GM19238 (cell line): ENCODE measurements around the gene CSF1R.

ENCODE experiments used
- DNase-seq: peaks from one replicate; pipeline ENCODE4 v3.0.0; 2011; ENCODE audit warnings: low spot score; ENCODE audit not compliant: insufficient read length

Gene CSF1R

DNA sequence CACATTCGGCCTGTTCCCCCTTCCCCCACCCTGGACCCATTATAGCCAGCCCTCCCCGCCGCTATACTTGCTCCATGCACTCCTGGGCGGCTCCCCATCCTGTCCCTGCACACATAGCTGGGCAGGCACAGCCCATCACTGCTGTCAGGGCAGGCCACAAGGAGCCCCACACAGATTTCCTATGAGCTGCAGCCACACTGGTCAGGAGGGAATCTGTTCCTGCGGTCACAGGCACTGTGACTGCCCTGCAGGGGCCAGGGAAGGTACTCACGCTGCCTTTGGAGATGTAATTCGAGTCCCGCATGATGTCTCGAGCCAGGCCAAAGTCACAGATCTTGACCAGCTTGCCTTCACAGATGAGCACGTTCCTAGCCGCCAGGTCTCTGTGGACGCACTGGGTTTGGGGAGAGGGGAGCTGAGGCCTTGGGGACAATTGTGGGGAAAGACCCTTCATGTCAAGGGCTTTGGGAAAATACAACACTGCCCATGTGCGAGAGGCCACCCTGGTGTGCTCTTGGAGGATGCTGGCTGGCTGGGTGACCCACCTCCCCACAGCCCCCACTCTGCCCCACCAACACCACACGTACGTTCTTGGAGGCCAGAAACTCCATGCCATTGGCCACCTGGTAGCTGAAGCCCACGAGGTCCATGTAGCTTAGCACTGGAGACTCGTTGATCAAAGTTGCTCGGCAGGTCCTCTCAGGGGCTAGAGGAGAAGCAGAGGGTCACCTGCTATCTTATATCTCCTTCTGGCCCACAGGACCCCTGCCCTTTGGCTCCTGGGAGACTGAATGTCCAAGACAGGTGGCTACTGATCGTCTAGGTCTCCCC is 34.5 kb upstream of the CSF1R start:
- no peak for DNase-seq

DNA sequence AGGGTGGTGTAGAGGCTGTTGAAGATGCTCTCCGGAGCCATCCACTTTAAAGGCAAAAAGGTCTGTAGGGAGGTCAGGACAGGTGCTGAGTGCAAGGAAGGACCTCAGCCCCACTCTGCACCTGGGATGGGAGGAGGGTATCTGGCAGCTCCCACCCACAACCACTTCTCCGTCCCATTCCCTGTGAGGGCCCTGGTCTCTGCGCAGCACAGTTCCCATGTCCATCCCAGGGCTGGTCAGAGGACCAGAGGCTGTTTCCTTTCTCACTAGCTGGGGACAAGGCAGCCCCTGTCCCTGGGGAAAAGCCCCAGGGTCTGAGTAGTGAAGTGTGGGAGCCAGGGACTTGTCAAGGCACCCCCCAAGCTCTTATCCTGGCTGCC is 33.7 kb upstream of the CSF1R start:
- DNase-seq = no peak

DNA sequence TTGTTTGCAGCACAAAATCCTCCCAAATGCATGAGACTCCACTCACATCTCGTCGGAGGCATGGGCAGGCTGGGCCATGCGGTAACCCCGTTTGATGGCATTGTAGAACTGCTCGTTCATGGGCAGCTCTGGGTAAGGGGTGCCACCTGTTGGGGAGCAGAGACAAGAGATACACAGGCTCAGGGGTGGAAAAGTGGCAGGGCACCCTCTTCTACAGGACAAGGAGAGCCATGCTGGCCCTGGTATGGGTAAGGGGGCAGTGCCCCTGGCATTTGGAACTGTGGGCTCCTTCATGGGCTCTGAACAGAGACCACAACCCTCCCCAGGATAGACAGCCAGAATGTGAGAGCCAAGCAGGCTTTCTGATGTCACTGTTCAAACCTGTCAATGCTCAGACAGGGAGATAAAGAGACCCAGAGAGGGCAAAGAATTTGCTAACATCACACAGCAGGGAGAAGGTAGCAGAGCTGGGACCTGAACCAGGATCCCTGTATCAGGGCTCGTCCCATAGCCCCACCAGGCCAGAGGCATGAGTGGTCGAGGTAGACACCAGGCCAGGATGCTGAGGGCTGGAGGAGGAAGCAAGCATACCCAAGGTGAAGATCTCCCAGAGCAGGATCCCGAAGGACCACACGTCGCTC is 33.2 kb upstream of the CSF1R start:
- DNase-seq = no peak

DNA sequence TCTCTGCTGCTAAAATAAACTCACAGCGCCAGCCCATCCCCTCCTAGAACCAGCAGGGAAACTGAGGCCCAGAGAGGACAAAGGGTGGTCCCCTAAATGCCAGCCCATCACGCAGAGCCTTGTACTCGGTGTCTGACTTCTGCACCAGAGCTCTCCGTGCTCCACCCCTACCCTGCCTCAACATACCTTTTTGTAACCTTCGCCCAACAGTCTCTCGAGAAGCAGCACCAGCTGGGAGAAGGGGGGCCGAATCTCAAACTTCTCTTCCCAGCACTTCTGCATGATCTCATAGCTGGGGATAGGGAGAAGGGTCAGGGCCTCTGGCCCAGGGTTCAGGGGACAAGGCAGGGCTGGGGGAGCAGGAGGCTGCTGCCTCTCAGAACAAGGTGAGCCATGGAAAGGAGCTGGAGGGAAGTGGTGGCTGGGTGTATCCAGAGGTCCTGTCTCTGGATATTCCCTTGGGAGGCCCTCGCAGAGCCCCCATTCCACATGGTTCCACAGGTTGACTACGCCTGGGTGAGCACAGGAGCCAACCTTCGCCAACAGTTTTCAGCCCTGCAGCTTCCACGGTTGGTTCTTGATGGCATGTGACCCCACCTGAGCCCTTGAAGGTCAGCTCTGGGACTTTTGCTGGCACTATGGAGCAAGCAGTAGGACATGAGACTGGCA is 32.3 kb upstream of the CSF1R start:
- DNase-seq = no peak

DNA sequence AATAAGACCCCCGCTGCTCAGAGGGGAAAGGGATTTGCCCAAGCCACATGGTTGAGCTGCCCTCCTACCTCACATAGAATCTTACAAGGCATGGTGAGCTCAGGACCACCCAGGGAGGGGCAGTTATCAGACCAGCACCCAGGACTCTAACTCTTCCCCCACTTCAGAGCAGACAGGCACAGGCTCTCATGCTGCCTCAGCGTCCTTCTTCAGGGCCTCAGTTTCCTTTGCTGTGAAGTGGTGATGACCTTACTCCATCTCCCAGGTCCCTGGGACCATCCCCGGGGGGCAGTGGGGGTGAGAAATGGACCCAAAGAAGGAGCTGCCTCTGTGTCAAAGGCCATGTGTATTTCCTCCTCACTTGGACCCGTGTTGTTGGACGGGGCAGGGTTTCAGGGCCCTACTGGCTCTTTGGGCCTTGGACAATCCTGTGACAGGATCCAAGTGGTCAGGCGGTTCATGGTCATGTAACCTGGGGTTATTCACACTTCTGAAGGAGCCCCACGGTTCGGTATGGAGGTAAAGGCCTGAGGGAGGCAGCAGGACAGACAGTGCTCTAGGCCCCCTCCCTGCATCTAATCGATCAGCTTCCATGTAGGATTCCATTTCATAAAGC is 31.7 kb upstream of the CSF1R start:
- no peak for DNase-seq

DNA sequence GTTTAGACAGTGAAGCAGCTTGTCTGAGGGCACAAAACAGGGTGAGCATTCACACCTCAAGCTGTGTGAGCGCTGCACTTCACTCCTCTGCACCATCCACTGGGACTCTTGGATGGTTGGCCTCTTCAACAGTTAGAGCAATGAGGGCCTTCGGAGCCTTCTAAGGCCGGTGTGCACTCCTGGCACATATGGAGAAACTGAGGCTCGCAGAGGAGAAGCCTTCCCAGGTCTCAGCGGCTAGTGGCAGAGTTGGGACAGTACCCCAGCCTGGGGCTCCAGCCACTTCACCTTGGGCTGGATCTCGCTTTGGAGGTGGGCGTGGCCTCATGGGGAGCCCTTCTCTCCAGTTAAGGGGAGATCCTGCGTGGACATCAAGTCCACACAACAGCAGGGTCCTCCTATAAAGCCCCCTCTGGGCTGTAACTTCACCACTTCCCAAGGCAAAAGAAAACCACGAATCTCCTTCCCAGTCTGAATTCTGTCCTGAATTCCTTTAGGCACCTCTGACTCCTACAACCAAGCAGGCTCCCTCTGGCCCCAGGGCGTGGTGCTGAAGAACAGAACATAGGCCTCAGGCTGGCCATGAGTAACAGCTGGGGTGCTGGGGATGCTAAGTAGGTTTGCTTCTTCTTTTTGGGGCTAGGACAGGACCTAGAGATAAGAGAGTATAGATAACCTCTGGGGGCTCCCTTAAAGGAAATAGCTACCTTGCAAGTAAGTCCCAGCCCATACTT is 30.5 kb upstream of the CSF1R start:
- no peak for DNase-seq

DNA sequence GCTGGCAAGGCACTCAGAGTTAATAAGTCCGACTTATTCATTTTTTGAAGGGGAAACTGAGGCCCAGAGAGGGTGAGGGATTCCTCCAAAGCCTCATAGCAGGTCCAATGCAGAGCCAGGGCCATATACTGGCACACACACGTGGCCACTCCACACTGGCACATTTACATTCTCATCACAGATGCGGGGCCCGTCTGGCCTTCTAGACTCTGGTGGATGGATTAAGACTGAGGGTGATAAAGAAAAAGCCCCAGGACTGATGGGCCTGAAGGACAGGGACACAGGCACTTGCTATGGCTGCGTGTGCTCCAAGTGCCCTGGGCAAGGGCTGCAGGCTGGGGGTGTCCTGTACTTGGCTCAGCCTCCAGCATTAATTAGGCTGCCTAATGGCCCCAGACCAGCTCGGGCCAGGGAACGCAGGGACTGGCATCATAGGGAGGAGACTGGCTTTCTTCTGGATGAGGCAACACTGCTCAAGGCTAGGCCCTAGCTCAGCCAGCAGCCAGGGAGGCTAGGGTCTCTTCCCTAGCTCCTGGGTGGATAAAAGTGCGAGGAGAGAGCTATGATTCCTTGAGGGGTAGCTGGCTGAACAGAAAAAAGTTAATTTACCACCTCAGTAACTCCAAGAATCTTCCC is 28.5 kb upstream of the CSF1R start:
- DNase-seq = no peak

DNA sequence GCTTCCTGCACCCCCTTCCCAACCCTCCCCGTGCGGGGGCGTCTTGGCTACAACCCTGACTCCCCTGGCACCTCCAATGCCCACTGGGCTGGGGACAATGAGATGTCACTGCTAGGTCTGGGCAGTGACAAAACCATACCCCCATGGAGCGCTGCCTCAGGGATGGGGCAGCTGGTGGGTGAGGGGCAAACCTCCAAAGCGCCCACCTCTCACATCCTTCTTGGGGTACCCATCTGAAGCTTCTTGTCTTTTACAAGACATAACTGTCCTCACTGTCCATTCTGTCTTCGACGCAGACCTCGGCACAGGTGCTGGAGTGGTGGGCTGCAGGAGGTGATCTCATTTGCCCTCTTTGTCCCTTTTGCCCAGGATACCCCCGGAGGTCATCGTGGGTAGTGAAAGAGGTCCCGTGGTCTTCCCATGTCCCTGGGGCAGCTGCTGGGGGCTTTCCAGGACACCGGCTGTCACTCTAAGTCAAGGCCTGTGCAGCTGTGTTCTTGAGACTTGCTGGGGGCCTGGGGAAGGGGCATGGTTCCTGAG is 27.8 kb upstream of the CSF1R start:
- no peak for DNase-seq

DNA sequence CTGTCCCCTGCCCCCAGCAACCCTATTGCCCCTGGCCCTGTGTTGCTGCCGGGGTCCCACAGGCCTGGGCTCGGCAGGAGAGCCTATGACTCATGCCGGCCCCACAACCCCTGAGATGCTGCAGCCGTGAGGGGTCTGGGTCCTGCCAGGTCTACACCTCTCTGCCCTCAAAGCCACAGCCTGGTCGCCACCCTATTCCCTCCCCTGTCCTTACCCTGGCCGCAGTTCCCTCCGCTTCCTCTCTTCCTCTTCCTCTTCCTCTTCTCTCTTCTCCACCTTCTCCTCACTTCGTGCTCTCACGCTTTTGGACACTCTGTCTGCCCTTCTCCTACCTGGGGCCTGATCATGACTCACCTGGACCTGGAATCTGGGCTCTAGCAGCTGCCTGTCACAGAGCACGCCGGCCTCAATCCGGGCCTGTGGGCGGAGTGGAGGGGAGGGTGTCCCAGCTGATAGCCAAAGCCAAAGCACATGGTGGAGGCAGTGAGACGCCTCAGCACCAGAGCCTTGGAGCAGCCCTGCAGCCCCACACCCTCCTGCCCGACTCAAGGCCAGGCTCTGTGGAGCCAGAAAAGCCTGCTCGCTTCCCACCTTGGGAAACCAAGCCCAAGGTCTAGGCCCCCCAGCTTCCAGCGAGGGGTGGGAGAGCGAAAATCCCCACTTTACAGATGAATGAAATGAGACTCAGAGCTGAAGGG is 26.8 kb upstream of the CSF1R start:
- DNase-seq = no peak

DNA sequence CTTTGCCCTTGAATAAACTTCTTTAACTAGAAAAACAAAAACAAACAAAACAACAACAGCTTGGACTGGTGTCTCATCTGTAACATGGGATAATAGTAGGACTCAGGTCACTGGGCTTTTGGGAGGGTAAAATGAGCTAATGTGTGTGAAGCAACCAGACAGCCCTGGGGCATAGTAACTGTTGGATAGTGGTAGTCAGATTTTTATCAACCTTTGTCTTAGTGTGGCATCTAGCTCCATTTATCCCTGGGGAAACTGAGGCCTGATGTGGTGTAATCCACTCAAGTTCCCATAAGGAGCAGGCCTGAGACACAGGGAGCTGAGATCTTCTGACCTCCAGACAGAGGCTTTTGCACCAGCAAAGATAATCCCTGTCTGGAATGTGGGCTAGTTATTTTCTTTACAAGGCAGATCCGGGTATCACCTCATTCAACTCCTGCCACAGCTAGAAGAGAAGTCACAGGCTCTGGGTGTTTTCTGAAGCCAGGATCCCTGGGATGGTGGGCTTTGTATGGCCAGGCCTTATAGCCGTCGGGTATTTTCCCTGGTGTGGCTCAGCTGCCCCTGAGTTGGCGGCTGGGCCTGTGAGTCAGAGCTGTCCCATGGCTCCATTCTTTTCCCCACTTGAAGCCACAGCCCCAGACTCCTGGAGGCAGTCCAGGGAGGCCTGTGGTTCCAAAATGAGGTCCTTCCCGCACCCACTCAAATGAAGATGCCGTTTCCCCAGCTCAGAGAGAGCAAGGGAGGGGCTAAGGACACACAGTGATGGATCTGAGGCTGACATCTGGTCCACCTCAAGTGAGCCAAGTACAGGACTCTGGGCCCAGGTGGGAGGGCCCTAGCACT is 26.1 kb upstream of the CSF1R start:
- DNase-seq = peak; percentile 0

DNA sequence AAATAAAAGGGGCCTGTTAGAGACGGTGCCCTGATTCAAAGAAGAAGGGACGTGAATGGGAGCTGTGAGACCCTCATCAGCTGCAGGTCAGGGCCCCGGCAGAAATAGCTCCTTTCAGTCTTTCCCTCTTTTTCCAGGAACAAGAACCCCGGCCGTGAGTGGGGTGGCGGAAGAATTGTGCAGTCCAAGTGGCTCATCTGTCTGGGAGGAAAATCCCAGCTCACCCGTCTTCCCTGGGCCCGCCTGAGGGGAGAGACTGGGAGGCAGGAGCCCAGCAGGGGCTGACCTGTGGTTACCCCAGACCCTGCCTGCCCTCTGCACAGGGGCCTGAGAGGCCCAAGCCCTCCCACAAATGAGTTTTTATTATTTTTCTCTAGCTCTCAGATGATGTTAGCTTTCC is 24.8 kb upstream of the CSF1R start:
- DNase-seq = no peak

DNA sequence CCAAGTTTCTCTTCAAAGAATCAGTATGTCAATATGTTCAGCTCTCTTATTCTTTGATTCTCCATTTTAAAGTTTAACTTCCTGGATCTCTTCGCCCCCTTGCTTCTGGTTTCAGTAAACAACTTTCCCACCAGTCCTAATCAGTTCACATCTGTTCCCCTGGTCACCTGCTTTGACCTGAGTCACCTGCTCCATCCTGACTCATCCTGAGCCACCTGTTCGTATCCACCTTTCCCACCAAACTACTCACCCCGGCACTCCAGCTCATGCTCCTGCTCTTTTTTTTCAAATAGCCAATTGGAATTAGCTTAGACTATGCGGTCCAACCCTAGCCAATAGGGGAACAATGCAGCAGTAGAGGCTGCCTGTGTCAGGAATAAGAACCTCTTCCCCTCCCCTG is 23.6 kb upstream of the CSF1R start:
- no peak for DNase-seq

DNA sequence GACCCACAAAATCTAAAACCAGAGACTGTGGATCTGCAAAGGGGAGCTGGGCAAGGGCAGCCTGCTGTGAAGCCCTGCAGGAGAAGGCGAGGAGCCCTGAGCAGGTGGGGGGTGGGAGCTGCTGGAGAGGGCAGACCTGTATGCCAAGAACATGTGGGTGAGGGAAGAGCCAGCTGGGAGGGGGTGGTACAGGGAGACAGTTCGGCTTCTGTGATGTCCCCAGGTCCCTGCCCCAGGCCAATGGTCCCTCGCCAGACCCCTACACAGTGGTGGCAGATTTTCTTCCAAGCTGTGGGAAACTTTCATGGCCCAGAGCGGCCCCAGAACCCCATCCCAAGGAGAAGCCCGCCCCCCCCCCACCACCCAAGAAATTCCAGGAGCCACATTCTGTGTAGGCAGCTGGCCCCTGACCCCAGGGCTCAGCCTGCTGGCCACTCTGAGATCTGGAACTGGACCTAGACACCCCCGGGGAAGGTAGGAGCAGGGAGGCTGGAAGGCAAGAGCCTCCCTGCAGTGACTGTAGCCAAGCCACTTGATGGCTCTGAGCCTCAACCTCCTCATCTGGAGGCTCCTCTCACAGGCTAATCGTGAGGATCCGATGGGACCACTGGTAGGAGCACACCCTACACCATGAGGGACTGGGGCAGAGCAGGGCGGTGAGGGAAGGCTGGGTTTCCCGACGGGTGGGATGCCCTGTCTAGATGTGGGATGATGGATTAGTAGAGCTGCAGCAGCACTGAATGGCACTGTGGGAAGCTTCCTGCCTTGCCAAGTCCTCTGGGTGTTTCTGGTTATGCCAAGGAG is 22.6 kb upstream of the CSF1R start:
- no peak for DNase-seq

DNA sequence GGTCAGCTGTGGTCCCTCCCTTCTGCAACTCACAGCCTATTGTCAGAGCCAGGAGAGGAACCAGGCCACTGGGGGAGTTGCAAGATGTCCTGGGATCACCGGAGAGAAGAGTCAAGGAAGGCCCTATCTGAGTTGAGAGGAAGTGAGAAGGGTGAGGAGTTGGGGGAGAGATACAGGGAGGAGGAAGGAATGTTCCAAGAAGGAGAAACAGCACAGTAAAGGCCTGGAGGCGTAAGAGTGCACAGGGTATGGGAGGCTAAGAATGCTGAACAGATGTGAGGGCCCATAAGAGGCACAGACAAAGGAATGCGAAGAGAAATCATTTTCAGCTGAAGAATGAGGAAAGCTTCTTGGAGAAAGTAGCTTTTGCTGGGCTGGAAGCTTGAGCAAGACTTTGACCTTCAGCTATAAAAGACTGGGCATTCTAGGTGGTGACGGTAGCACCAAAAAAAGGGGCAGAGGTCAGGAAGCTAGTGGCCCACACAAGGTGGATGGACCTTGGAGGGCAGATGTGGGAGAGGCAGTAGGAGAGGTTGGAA is 21.6 kb upstream of the CSF1R start:
- no peak for DNase-seq

DNA sequence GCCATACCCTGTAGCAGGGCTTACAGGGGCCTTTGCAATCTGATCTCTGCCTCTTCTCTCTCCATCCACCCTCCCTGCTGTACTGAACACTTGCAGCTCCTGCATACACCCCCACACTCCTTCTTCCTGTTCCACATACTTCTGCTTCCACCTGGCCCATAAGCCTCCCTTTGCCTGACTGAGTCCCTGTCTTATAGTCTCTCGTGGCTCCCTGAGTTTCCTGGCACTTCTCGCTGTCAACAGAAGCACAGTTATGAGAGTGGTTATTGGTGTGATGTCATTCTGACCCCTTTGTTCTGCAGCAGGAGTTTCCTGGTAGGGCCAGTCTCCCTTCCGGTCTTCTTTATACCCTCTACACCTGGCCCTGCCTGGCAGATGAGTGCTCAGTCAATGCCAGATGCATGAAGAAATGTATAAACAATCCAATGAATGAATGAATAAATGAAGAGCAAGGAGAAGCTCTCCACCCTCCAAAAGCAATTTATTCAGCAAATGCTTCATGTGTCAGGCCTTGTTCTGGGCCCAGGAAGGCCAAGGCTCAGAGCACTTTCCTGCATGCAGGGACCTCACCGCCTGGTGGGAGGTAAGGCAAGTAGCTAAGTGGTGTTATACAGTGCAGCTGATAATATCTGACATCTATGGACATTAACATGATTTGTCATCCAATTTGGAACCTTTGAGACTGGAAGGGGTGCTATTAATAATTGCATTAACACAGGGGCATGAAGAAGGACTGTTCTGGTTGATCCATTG is 20.5 kb upstream of the CSF1R start:
- no peak for DNase-seq

DNA sequence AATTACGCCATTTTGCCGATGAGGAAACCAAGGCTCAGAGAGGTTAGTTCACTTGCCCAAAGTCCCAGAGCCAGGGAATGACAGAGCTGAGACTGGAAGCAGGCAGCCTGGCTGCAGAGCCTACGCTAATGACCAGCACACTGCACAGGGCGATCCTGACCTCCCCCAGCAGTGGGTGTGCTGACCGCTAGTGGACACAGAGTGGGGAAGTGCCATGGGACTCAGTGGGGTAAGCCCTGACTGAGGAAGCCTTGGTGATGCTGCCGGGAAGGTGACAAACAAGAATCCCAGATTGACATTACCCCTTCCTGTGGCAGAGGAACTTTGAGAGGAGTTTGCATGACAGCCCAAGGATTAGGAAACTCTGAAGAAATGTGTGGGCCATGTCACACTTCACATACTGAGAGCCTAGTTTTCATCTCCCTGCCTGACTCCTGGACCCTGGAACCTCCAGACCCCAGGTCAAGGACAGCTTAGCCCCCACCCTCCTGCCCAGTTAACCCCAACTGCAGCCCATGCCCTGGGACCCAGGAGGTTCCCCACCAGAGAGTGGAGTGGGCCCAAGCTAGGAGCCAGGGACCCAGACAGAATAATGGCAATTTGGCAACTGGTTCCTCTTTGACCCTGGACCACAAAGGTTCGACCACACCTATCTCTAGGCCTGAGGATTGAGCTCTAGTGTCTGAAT is 19.7 kb upstream of the CSF1R start:
- no peak for DNase-seq

DNA sequence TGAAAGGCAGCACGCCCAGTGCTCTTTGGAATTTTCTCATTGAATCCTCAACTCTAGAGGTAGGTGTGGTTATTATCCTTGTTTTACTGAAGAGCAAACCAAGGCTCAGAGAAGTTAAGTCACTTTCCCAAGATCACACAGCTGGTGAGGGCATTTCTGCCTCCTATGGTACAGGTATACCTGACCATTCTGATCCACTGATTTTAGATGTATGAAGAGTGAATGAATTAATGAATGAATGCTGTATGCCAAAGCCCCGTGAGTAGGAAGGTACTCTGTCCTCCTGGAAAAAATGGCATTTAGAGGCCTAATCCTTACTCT is 18.2 kb upstream of the CSF1R start:
- DNase-seq = no peak
